ENCODE data around the gene PPP2R3C. TPM values are rescaled to one million over a fixed set of nuclear protein-coding genes. Genes with fewer than 3 reads are reported as not detected.

PPP2R3C gene
- total RNA-seq, 2 experiments from 2014 or later: 38.2 to 40.7 TPM

DNA sequence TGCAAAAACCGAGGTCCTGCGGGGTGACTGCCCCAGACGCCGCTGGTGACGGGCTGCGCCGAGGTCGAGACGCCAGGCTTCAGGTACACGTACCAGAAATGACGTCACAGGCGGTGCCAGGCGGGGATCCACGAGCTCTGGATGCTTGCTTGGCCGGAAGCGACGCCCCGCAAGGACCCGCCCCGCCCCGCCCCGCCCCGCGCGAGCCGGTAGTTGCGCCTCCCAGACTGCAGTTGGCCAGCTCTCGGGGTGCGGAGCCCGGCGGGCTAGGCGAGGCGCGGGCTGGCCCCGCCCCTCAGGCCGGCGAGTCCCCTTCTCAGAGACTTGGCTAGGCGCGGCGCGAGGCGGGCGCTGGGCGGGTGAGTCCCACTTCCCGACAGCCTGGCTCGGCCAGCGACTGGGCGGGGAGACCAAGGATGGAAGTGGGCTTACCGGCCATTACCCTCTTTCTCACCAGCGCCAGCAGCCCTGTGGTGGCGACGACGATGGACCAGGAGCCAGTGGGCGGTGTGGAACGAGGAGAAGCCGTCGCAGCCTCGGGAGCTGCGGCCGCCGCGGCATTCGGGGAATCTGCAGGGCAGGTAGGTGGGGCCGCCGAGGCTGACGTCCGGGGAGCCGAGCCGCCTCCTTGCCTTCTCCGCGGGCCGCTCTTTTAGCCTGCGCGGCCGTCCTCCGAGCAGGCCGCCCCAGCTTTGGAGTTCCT is 75.6 kb downstream of the PPP2R3C start, which contains the start of gene FAM177A1:
Gene FAM177A1 (plus strand): TSS at position 225 of the 703 bp plus-strand sequence. CDS start 192 bp downstream, at position 417.
- no peaks in the 10 kb centered on the region for H3K9me3 Mint-ChIP-seq
- peak; percentile 95 for ATAC-seq

GRCh38 chr14:35045798-35046047 is 76.1 kb downstream of the PPP2R3C start:
- ATAC-seq (no peak), DNase-seq (no peak)
- intact Hi-C loops (cut with micrococcal nuclease): loop anchor here (5.0 to 10.0 kb wide), 2 partner anchors 63 to 369 kb away; partner anchors contain the start of gene SRP54
- Mint-ChIP-seq H3K4me1 (ENCODE audit: low read depth) (peaks cover 25% of the 10 kb centered on the region), H3K27me3 (no peaks in the 10 kb centered on the region), H3K36me3 (ENCODE audit: low read depth) (peaks cover 13% of the 10 kb centered on the region), H3K27ac (peak overlapping the region; percentile 95), H3K4me3 (peak overlapping the region; percentile 83), H3K9me3 (no peaks in the 10 kb centered on the region)
- no peak for TF ChIP-seq CTCF (IDR thresholded peaks at IDR 0.05)
- CTCF ChIA-PET: interaction anchor here (0.7 to 1.2 kb wide), 5 partner anchors 23 to 376 kb away, joined by 3 to 5 read pairs (median 3); no protein-coding TSS in a partner anchor
- POLR2A ChIA-PET: interaction anchor here (0.6 to 2.0 kb wide), 15 partner anchors 9 to 371 kb away, joined by 3 to 19 read pairs (median 4); partner anchors contain the start of genes BAZ1A, NFKBIA, PPP2R3C and PRORP

More for the DNA sequence above, 75.6 kb downstream of the PPP2R3C start, which contains the start of gene FAM177A1:
- ChIA-PET CTCF (interaction anchor here (0.7 to 1.6 kb wide), 8 partner anchors 10 to 376 kb away, joined by 3 to 5 read pairs (median 3); no protein-coding TSS in a partner anchor), POLR2A (interaction anchor here (0.6 to 2.0 kb wide), 20 partner anchors 9 to 370 kb away, joined by 3 to 19 read pairs (median 4); partner anchors contain the start of genes BAZ1A, NFKBIA, PPP2R3C and PRORP)
- peaks cover 14% of the 10 kb centered on the region for H3K36me3 Mint-ChIP-seq (ENCODE audit: low read depth)
- H3K4me3 Mint-ChIP-seq: peak within 1 kb of the TSS; percentile 83
- H3K4me1 Mint-ChIP-seq (ENCODE audit: low read depth): peaks cover 25% of the 10 kb centered on the region
- no peak for TF ChIP-seq CTCF (IDR thresholded peaks at IDR 0.05)
- no peaks in the 10 kb centered on the region for H3K27me3 Mint-ChIP-seq
- peak within 1 kb of the TSS; percentile 97 for H3K27ac Mint-ChIP-seq
- intact Hi-C loops (cut with micrococcal nuclease): loop anchor here (5.0 to 10.0 kb wide), 2 partner anchors 64 to 369 kb away; partner anchors contain the start of gene SRP54
- DNase-seq: peak; percentile 100

- peak; percentile 52 for DNase-seq
- peak overlapping the region; percentile 95 for H3K27ac Mint-ChIP-seq
- ChIA-PET POLR2A (interaction anchor here (0.6 to 2.0 kb wide), 13 partner anchors 8 to 371 kb away, joined by 3 to 19 read pairs (median 4); partner anchors contain the start of genes BAZ1A, NFKBIA and SRP54), CTCF (interaction anchor here (1.0 to 2.0 kb wide), 4 partner anchors 14 to 79 kb away, joined by 3 to 7 read pairs (median 4); no protein-coding TSS in a partner anchor)
- TF ChIP-seq CTCF (IDR thresholded peaks at IDR 0.05): no peak
- H3K4me3 Mint-ChIP-seq: peak overlapping the region; percentile 83
- H3K36me3 Mint-ChIP-seq (ENCODE audit: low read depth): peaks cover 10% of the 10 kb centered on the region
- intact Hi-C loops (cut with micrococcal nuclease): loop anchor here (5.0 to 10.0 kb wide), 2 partner anchors 63 to 370 kb away; partner anchors contain the start of gene SRP54
- H3K27me3 Mint-ChIP-seq: no peaks in the 10 kb centered on the region
- peak; percentile 0 for ATAC-seq
- no peaks in the 10 kb centered on the region for H3K9me3 Mint-ChIP-seq
- peaks cover 25% of the 10 kb centered on the region for H3K4me1 Mint-ChIP-seq (ENCODE audit: low read depth)
Observed at GRCh38 chr14:35044939-35045797, 76.6 kb downstream of the PPP2R3C start.

GRCh38 chr14:35043046-35043445 is 78.7 kb downstream of the PPP2R3C start:
- DNase-seq (no peak), ATAC-seq (no peak)
- Mint-ChIP-seq H3K4me3 (no peak overlapping the region), H3K4me1 (ENCODE audit: low read depth) (peaks cover 20% of the 10 kb centered on the region), H3K27ac (no peak overlapping the region), H3K9me3 (no peaks in the 10 kb centered on the region), H3K27me3 (no peaks in the 10 kb centered on the region), H3K36me3 (ENCODE audit: low read depth) (peaks cover 4% of the 10 kb centered on the region)
- intact Hi-C loops (cut with micrococcal nuclease): loop anchor here (10.0 kb wide), 1 partner anchor 372 kb away; no protein-coding TSS in a partner anchor
- ChIA-PET POLR2A (no interaction called here), CTCF (interaction anchor here (1.1 to 2.0 kb wide), 4 partner anchors 12 to 370 kb away, joined by 3 to 7 read pairs (median 4); no protein-coding TSS in a partner anchor)
- no peak for TF ChIP-seq CTCF (IDR thresholded peaks at IDR 0.05)

Data from activated CD8-positive, alpha-beta T cell treated with anti-CD3 and anti-CD28 coated beads for 36 hours (primary cell).